KMS-11 (cell line): ENCODE results near the gene PRMT7.

Experiments
- H2AFZ ChIP-seq: fragments of 200-600 bp; sonication (generic); 2 replicates; pipeline ENCODE4 v1.6.1; 2016; ENCODE audit warnings: antibody characterized with exemption, mixed run types, low read depth
- H3K27ac ChIP-seq: fragments of 200-600 bp; sonication (generic); 2 replicates; pipeline ENCODE4 v1.6.1; 2016; ENCODE audit warnings: mild to moderate bottlenecking, mixed run types
- H3K27me3 ChIP-seq: fragments of 200-600 bp; sonication (generic); 2 replicates; pipeline ENCODE4 v1.6.1; 2017; ENCODE audit warnings: mild to moderate bottlenecking, low read depth, mixed run types, moderate library complexity; ENCODE audit not compliant: insufficient read depth
- H3K36me3 ChIP-seq: fragments of 200-600 bp; sonication (generic); 2 replicates; pipeline ENCODE4 v1.6.1; 2017; ENCODE audit warnings: mild to moderate bottlenecking, mixed run types; ENCODE audit not compliant: insufficient read depth
- H3K4me1 ChIP-seq: fragments of 200-600 bp; sonication (generic); 2 replicates; pipeline ENCODE4 v1.6.1; 2016; ENCODE audit warnings: mild to moderate bottlenecking, low read depth, mixed run types; ENCODE audit not compliant: poor library complexity, severe bottlenecking
- H3K4me2 ChIP-seq: fragments of 200-600 bp; sonication (generic); 2 replicates; pipeline ENCODE4 v1.7.0; 2016; ENCODE audit warnings: mild to moderate bottlenecking, mixed run types
- H3K4me3 ChIP-seq: fragments of 200-600 bp; sonication (generic); IDR thresholded peaks from 2 replicates; pipeline ENCODE4 v1.6.1; 2017; ENCODE audit warnings: low read depth, low read length, mixed read lengths; ENCODE audit not compliant: insufficient read depth
- H3K79me2 ChIP-seq: fragments of 200-600 bp; sonication (generic); 2 replicates; pipeline ENCODE4 v1.6.1; 2016; ENCODE audit warnings: low read depth, mixed run types; ENCODE audit not compliant: insufficient read depth
- H3K9ac ChIP-seq: fragments of 200-600 bp; sonication (generic); 2 replicates; pipeline ENCODE4 v1.6.1; 2016; ENCODE audit warnings: mild to moderate bottlenecking, mixed run types
- H4K20me1 ChIP-seq: fragments of 200-600 bp; sonication (generic); 2 replicates; pipeline ENCODE4 v1.6.1; 2016; ENCODE audit warnings: mild to moderate bottlenecking, mixed run types; ENCODE audit not compliant: insufficient read depth
- TF ChIP-seq, protein P1 (sequence below): fragments of 200-600 bp; sonication (generic); conservative IDR thresholded peaks from 2 replicates; pipeline ENCODE4 v1.6.1; 2017; ENCODE audit warnings: low read depth, mild to moderate bottlenecking, antibody characterized with exemption, low read length, moderate library complexity, mixed read lengths

Gene PRMT7, protein sequence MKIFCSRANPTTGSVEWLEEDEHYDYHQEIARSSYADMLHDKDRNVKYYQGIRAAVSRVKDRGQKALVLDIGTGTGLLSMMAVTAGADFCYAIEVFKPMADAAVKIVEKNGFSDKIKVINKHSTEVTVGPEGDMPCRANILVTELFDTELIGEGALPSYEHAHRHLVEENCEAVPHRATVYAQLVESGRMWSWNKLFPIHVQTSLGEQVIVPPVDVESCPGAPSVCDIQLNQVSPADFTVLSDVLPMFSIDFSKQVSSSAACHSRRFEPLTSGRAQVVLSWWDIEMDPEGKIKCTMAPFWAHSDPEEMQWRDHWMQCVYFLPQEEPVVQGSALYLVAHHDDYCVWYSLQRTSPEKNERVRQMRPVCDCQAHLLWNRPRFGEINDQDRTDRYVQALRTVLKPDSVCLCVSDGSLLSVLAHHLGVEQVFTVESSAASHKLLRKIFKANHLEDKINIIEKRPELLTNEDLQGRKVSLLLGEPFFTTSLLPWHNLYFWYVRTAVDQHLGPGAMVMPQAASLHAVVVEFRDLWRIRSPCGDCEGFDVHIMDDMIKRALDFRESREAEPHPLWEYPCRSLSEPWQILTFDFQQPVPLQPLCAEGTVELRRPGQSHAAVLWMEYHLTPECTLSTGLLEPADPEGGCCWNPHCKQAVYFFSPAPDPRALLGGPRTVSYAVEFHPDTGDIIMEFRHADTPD

DNA sequence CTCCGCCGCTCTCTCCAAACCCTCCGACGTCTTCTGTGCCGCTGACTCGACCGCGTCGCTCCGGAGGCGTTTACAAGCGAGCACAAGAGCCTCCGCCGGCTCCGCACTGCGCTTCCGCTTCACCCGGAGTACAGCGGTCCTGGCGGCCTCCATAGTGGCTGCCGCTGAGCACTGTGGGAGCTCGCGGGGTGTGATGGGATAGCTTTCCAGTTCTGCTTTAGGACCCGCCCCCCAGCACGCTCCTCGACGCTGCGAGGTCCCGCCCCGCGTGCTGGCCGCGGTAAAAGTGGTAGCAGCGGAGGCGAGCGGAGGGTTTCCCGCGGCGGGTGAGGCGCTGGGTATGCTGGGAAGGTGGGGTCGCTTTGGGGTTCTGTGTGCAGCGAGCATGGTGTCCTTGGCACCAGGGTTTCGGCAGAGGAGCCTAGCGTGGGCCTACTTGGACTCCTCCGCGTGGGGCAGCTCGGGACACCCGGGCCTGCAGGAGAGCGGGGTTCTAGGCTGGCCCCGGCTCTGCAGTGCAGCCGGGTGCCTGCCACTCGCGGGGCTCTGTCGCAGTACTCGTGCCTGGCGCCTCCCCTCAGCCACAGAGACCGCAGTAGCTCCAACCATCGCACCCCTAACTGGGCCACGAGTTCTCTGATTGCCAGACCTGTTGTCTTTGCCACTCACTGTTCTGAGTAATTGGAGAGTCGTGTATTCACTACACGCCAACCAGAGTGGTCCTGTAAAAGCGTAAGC, at the start of gene PRMT7, which contains the start of gene SLC7A6OS:
PRMT7 (plus strand) TSS at position 246 of the 738 bp plus-strand sequence. CDS start 4,961 bp downstream, outside the sequence.
SLC7A6OS (minus strand) TSS at position 173 of the 738 bp plus-strand sequence; CDS start at position 153, 20 bp downstream.
- Histone ChIP-seq H2AFZ (peak within 1 kb of the TSS; percentile 69; the same call in 1 of the 2 replicates), H3K27me3 (no peaks in the 10 kb centered on the region), H3K4me2 (peak within 1 kb of the TSS; percentile 99), H3K9ac (peak within 1 kb of the TSS; percentile 64), H4K20me1 (no peaks in the 10 kb centered on the region), H3K79me2 (peaks cover 81% of the 10 kb centered on the region), H3K27ac (peak within 1 kb of the TSS; percentile 65), H3K36me3 (peaks cover 9% of the 10 kb centered on the region; the same call in 1 of the 2 replicates), H3K4me3 (no peak within 1 kb of the TSS), H3K4me1 (peaks cover 50% of the 10 kb centered on the region)
- TF ChIP-seq, protein P1, sequence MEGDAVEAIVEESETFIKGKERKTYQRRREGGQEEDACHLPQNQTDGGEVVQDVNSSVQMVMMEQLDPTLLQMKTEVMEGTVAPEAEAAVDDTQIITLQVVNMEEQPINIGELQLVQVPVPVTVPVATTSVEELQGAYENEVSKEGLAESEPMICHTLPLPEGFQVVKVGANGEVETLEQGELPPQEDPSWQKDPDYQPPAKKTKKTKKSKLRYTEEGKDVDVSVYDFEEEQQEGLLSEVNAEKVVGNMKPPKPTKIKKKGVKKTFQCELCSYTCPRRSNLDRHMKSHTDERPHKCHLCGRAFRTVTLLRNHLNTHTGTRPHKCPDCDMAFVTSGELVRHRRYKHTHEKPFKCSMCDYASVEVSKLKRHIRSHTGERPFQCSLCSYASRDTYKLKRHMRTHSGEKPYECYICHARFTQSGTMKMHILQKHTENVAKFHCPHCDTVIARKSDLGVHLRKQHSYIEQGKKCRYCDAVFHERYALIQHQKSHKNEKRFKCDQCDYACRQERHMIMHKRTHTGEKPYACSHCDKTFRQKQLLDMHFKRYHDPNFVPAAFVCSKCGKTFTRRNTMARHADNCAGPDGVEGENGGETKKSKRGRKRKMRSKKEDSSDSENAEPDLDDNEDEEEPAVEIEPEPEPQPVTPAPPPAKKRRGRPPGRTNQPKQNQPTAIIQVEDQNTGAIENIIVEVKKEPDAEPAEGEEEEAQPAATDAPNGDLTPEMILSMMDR = no peak

DNA sequence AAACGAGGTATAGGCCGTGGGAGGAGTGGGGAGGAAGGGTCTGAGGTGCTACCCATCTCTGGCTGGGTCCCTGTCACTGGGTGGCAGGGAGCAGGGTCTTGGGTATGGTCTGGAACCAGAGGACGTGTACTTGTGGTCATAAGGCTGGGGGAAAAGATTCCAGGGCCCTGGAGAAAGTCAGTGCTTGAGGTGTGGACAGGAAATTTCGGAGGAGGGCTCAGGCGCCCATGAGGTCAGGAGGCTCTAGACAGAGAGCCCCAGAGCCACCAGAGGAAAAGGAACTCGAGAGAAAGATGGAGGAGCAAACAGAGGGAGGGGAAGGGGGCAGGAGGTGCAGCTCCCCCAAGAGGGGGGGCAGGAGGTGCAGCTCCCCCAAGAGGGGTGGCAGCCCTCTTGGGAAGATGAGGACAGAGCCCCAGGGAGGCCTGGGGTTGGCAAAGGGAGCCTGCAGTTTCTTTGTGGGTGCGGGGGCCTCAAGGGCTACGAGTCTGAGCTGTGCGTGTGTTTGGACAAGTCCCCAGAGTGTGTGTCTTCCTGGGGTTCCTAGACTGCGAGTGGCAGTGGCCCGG, 47.2 kb upstream of the PRMT7 start:
- peaks cover 41% of the 10 kb centered on the region for H3K79me2 ChIP-seq
- H4K20me1 ChIP-seq = 0 out of 2 replicates have a peak, but pooled peaks cover 18% of the 10 kb centered on the region
- peak overlapping the region; percentile 88 for H3K27ac ChIP-seq
- peaks cover 76% of the 10 kb centered on the region for H3K4me1 ChIP-seq
- peak overlapping the region; percentile 86 for H3K9ac ChIP-seq
- H3K27me3 ChIP-seq = no peaks in the 10 kb centered on the region
- TF ChIP-seq, protein P1 = no peak
- H2AFZ ChIP-seq = peak overlapping the region; percentile 75
- H3K4me3 ChIP-seq = no peak overlapping the region
- no peaks in the 10 kb centered on the region; the same call in 1 of the 2 replicates for H3K36me3 ChIP-seq
- H3K4me2 ChIP-seq = peak overlapping the region; percentile 80

DNA sequence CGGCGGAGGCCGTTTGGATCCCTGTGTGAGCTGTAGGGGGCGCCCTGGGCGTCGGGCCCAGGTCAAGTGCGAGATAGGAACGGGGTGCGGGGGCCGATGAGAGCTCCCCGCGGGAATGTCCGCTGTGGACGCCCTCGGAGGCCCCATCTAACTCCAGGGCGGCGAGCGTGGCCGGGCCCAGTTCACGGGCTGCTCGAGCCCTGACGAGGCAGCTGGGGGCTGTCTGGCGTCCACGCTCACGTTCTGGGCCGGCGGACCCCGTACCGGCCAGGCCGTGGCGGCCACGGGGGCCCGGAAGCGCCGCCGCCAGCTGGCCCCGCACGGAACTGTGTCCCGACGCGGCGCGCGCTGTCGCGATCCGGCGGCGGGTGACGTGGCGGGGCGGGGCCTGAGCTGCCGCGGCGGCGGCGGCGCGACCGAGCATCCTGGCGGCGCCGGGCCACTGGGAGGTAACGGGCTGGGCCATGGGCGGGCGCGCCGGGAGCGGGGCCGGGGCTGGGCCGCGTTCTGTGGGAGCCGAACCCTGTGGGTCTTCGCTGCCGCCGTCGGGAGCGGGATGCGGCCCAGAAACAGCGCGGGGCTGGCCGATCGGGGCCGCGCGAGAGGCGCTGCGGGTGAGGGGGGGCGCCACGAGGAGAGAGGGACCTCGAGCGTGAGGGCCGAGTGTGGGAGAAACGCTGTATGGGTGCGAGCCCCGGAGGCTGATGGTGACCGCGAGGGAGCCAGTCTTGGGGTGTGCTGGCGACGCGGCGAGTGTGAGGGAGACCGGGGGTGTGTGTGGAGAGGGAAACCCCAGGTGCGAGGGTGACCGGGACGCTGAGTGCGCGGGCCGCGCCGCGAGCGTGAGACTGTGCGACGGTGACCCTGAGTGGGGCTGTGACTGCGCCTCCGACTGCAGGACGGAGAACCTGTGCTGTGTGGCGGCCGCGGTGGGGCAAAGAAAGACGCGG, 46.4 kb upstream of the PRMT7 start, which contains the start of gene SLC7A6:
SLC7A6 (plus strand) TSS at position 399 of the 950 bp plus-strand sequence. CDS start 10,201 bp downstream, outside the sequence.
- peaks cover 49% of the 10 kb centered on the region for H3K79me2 ChIP-seq
- peak within 1 kb of the TSS; percentile 88 for H3K27ac ChIP-seq
- peak within 1 kb of the TSS; percentile 85 for H3K4me2 ChIP-seq
- no peak within 1 kb of the TSS for H3K4me3 ChIP-seq
- peaks cover 74% of the 10 kb centered on the region for H3K4me1 ChIP-seq
- H3K9ac ChIP-seq = peak within 1 kb of the TSS; percentile 86
- peaks cover 22% of the 10 kb centered on the region; the same call in 1 of the 2 replicates for H4K20me1 ChIP-seq
- TF ChIP-seq, protein P1 = peak; percentile 73
- H2AFZ ChIP-seq = peak within 1 kb of the TSS; percentile 79
- no peaks in the 10 kb centered on the region; the same call in 1 of the 2 replicates for H3K36me3 ChIP-seq
- no peaks in the 10 kb centered on the region for H3K27me3 ChIP-seq
